ENCODE data around the gene MUC6.

MUC6 gene

GRCh38 chr11:1035577-1036283, 788 bp downstream of the MUC6 start:
- DNase-seq (ENCODE audit: low spot score), result no peak

GRCh38 chr11:1034456-1035295, 1.8 kb downstream of the MUC6 start:
- DNase-seq (ENCODE audit: low spot score), result no peak

DNA sequence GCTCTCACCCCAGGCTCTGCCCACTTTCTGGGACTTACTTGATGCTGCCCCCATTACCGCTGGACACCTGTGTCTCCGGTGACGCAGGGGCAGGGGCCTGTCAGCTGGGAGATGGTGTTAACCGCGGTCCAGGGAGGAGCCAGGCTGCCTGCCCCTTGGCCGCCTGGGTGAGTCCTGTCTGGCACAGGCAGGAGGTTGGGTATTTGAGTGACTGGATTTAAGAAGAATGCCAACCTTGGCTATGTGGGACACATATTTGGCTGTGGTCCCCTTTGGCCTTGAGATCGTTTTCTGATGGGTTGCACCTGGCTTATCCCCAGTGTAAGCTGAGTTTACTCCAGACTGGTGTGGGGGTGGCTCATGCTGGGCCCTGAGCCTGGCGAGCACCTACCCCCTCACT, 2.5 kb downstream of the MUC6 start:
- no peak for DNase-seq (ENCODE audit: low spot score)

- no peak for DNase-seq (ENCODE audit: low spot score)
Measured at GRCh38 chr11:1033016-1033798, 3.3 kb downstream of the MUC6 start.

GRCh38 chr11:1032310-1032891, 4.1 kb downstream of the MUC6 start:
- DNase-seq (ENCODE audit: low spot score), result no peak

GRCh38 chr11:1031121-1031899, 5.2 kb downstream of the MUC6 start:
- no peak for DNase-seq (ENCODE audit: low spot score)

DNA sequence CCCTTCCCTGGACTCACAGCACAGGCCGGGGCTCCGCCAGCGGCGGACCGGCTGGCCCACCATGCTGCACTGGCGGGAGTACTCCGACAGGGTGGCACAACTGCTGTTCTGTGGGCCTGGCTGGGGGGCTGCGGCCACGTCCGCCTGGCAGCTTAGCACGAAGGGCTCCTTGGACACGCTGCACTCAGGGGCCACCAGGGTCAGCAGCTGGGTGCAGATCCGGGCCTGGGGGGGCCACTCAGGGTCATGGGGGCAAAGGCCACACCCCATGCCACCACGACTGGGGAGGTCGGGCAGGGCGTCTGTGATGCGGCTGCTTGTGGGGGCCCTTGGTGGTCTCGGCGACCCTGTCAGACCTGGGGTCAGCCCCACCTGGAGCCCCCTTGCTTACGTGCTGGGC, 6.0 kb downstream of the MUC6 start:
- no peak for DNase-seq (ENCODE audit: low spot score)

DNA sequence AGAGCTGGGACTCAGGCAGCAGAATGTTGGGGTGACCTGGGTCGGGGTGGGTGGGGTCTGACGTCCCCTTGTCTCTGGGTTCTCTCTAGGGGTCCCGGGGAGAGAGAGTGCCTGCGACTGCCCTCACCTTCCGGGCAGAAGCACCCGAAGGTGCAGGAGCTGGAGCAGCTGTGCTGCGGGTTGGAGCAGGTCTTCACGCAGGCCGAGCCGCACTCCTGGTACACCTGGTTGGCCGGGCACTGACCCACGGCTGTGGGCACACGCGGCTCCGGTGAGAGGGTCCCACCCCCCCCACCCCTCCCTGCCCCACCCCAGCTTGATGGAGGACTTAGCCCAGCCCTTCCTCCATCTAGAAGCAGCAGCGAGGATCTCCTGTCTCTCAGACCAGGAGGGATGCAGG, 6.4 kb downstream of the MUC6 start:
- DNase-seq (ENCODE audit: low spot score), result no peak

DNA sequence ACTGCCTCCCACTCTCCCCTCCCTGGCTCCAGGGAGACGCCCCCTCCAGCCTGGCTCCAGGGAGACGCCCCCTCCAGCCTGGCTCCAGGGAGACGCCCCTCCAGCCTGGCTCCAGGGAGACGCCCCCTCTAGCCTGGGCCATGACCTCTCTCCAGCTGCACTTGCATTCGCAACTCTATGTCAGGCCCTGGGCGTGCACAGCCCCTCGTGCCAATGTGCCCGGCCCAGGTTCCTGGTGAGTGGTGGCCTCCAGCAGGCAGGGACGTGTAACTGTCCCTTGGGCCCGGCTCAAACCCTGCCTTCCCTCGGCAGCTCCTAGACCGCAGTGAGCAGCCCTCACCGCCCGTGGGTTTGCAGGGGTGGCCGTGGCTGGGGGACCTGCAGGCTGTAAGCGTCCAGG, 6.9 kb downstream of the MUC6 start:
- DNase-seq (ENCODE audit: low spot score), result no peak

GRCh38 chr11:1029051-1029450, 7.5 kb downstream of the MUC6 start:
- DNase-seq (ENCODE audit: low spot score), result no peak

GRCh38 chr11:1028616-1029015, 7.9 kb downstream of the MUC6 start:
- no peak for DNase-seq (ENCODE audit: low spot score)

- no peak for DNase-seq (ENCODE audit: low spot score)
Measured at GRCh38 chr11:1028291-1028540, 8.3 kb downstream of the MUC6 start.

DNA sequence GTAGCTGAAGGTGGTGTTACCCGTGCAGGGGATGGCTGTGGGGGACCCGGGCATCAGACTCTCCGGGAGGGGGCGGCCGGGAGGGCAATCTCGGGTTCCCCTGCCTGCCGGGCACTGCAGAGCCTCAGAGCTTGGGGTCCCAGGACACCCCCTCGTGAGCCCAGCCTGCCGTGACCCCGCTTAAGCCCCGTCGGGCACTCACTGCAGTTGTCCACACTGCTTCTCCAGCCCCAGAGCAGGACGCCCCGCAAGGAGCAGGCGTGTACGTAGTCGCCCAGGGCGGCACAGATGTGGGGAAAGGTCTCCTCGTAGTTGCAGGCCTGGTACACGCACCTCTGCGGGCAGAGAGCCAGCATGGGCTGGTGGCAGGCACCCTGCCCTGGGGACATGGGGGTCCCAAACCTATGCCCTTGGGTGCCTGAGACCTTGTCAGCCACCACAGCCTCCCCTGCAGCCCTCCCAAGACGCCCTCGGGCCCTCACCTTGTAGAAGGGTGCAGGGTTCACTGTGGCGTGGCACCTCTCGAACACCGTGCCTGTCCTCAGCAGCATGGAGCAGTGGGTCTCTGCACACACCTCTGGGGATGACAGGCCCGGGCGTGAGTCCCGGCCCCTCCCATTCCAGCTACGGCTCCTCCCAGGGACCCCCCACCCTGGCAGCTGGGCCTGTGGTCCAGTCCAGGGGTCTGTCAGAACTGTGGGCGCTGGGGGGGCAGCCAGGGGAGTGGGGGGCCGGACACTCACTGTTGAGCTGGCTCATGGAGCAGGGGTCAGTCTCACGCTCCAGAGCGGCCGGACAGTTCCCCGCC, 8.8 kb downstream of the MUC6 start:
- DNase-seq (ENCODE audit: low spot score), result no peak

- no peak for DNase-seq (ENCODE audit: low spot score)
Measured at GRCh38 chr11:1026641-1027482, 9.7 kb downstream of the MUC6 start.

DNA sequence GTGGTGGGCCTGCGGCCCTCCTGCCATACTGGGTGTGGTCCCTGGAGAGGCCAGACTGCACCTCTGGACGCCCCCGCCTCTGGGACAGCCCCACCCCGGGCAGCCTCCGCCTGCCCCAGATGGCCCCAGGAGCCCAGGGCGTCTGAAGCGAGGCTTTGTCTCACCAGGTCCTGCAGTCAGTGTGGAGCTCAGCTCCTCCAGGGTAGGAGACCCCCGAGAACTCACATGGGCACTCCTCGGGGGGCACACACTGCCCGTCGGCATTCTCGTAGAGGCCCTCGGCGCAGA, 10.4 kb downstream of the MUC6 start:
- no peak for DNase-seq (ENCODE audit: low spot score)

GRCh38 chr11:1025410-1026162, 10.9 kb downstream of the MUC6 start:
- DNase-seq (ENCODE audit: low spot score), result no peak

DNA sequence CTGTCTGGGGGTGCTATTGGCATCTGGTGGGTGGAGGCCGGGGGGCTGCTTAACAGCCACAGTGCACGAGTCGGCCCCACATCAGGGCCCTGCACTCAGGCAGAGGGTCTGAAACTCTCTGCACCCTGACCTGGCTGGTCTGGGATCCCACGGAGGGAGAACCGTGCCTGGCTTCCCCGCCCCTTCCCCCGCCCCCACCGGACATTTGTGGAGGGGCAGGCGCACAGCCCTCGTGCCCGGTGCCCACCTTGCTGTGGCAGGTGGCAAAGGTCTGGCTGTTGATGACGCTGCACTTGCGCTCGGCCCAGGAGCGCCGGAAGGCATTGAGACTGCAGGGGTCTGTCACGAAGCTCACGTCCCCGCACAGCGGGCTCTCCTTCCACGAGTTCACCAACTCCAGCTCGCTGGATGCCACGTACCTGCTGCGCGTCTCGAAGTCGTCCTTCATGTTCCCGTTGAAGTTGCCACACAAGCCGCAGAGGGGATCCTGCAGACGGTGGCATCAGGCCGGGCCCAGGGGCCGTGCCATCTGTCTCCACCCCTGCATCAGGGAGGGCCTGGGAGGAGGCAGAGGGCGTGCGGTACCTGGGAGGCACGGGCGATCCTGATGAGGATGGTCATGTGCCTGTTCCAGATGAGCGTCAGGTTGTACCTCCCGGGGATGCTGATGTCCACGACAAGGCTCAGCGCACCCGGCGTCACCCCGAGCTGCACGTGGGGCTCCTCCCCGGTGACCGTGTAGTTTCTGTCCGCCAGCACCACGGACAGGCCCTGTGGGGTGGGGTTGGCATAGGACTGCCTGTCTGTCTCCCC, 11.7 kb downstream of the MUC6 start:
- DNase-seq (ENCODE audit: low spot score), result no peak

DNA sequence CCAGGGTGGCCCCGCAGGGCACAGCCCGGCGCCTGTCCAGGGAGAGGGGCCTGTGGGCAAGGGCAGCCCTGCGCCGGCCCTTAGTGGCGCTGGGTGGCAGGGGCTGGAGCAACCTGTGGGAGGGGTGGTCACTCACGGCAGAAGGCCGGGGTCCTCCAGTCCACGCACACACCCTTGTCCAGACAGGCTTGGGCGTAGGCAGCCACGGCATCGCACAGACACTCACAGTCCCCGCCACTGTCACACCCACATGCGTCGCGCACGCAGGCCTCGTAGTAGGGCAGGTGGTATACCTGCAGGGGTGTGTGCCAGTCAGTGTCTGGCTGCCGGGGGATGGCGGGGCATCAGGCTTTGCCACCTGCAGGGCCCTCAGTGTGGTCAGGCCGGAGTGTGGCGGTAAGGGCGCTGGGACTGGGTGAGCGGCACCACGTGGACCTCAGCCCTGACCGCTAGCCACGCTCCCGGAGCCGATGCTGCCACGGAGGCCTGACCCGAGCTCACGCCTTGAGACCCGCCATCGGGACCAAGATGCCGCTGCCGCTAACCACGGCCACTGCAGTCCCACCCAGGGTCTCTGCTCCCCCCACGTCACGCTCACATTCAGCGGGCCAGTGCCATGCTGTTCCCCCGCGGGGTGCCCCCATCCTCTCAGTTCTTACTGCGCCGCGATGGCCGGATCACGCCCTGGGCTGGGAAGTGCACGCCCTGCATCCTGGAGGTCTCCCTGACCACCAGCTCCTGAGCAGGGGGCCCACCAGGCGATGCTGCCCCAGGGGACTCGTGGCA, 12.5 kb downstream of the MUC6 start:
- no peak for DNase-seq (ENCODE audit: low spot score)
